Adrenal gland (tissue), 12 donors: Measurements from ENCODE around the gene CKAP2L. TPM values are rescaled to one million over a fixed set of nuclear protein-coding genes. Genes with fewer than 3 reads are reported as not detected.

Experiments used
- DNase-seq, 7 donors: peaks; one replicate each; pipeline ENCODE4 v3.0.0-alpha.2; 2019 to 2020
- H3K27ac ChIP-seq, 5 donors: fragments of 200-600 bp; sonication (generic) in 4 of 5; 1 replicate in 3 of 5; 2 replicates in 2 of 5; pipeline versions ENCODE4 v1.5.1 to v1.8.0; 2016 to 2020; ENCODE audit warnings: mild to moderate bottlenecking in 1 of 5
- H3K27me3 ChIP-seq: fragments of 200-600 bp; 2 replicates; pipeline ENCODE4 v1.8.0; 2021
- H3K36me3 ChIP-seq, 2 donors: fragments of 200-600 bp; replicated peaks in 1 of 2; 1 replicate in 1 of 2; 2 replicates in 1 of 2; pipeline versions ENCODE4 v1.5.1 to v1.8.0; 2018 to 2022
- H3K4me1 ChIP-seq, 2 donors: fragments of 200-600 bp; replicated peaks in 1 of 2; 1 replicate in 1 of 2; 2 replicates in 1 of 2; pipeline versions ENCODE4 v1.5.1 to v1.8.0; 2018 to 2021
- H3K4me3 ChIP-seq, 4 donors: fragments of 200-600 bp; sonication (generic) in 3 of 4; one replicate each; pipeline ENCODE4 v1.5.1; 2016 to 2018
- H3K9me3 ChIP-seq, 3 donors: fragments of 200-600 bp; sonication (generic) in 1 of 3; replicated peaks in 1 of 3; 1 replicate in 2 of 3; 2 replicates in 1 of 3; pipeline versions ENCODE4 v1.5.1 to v1.8.0; 2016 to 2021
- POLR2A ChIP-seq, 2 donors: fragments of 450-650 bp; IDR thresholded peaks; one replicate each; pipeline ENCODE4 v1.6.1; 2017; ENCODE audit warnings: antibody characterized with exemption in 2 of 2, mild to moderate bottlenecking in 2 of 2, moderate library complexity in 1 of 2
- WGBS, 4 donors: extraction: QIAGEN DNeasy Blood & Tissue Kit in 2 of 4; methylation state at CpG; one replicate each; pipeline versions ENCODE4 v1.1.5 to v1.1.7; 2013 to 2017; 5-methylcytosine and 5-hydroxymethylcytosine counted together
- intact Hi-C, 2 donors: fragments of 100-400 bp; cut with DNase I; formaldehyde crosslinking; loops; one replicate each; pipeline versions ENCODE4 v1.14.1 to v1.15.0; 2022 to 2023
- polyA plus RNA-seq, 3 donors: library from polyadenylated mRNA; stranded (reverse); fragments of 200-250 nt in 2 of 3; fragments of 350-450 nt in 1 of 3; fragmentation: Illumina TruSeq in 1 of 3; extraction: RNeasy Lipid Tissue Mini Kit (QIAGEN cat#74804) in 1 of 3; gene quantifications; one replicate each; pipeline ENCODE4 v1.2.3, GENCODE V29; 2013 to 2014
- total RNA-seq, 9 donors: library from RNA; depleted of rRNA in 4 of 9; stranded (reverse); fragments of >200 nt in 4 of 9; fragments of 120-200 nt in 1 of 9; fragmentation: NEBNext Ultra II Directional in 1 of 9; extraction: Animal tissue kit (Norgen Biotek cat#: 25700) in 1 of 9; gene quantifications; one replicate each; pipeline versions ENCODE4 v1.1.0 to v1.2.4, GENCODE V29; 2013 to 2023
- TF ChIP-seq, protein P1 (sequence below), 6 experiments: fragments of 450-650 bp in 4 of 6; fragments of 200-600 bp in 2 of 6; sonication (generic) in 1 of 6; IDR thresholded peaks; 1 replicate in 5 of 6; 2 replicates in 1 of 6; pipeline versions ENCODE4 v1.5.1 to v1.8.0; 2016 to 2021; ENCODE audit warnings: antibody characterized with exemption in 6 of 6, mild to moderate bottlenecking in 2 of 6, moderate library complexity in 1 of 6
- donor health status: healthy with polysubstance abuse.
- donor health status: Bipolar disorder and iron deficiency.
- donor health status: DM: yes; HTN: yes; CAD: no.
- donor health status: DM: no; HTN: no; CAD: no.
- donor health status: DM: no; HTN: no; CAD: no.
- donor health status: DM: yes; HTN: yes; CAD: no.

CKAP2L gene
- total and polyA plus RNA-seq, 12 donors, result 0.10 to 6.9 (median 0.81) TPM; not detected in 2

DNA sequence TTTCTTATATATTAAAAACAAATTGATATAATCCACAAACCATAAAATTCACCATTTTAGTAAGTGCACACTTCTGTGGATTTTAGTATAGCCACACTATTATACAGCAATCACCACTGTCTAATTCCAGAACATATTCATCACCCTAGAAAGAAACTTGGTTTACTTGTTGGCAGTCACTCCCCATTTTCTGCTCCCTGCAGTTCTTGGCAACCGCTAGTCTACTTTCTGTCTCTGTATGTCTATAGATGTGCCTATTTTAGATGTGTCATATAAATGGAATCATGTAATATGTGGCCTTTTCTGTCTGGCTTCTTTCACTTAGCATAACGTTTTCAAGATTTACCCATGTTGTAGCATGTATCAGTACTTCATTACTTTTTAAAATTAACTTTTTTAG is 5.7 kb downstream of the CKAP2L start:
- intact Hi-C loops, result loop anchor here in 1 of 2 donors (10.0 kb wide), 1 partner anchor 176 kb away; no protein-coding TSS in a partner anchor
- Histone ChIP-seq H3K27ac (no peak overlapping the region), H3K27me3 (no peaks in the 10 kb centered on the region), H3K4me1 (no peaks in the 10 kb centered on the region), H3K36me3 (no peaks in the 10 kb centered on the region), H3K9me3 (no peaks in the 10 kb centered on the region), H3K4me3 (no peak overlapping the region)
- TF ChIP-seq, protein P1, sequence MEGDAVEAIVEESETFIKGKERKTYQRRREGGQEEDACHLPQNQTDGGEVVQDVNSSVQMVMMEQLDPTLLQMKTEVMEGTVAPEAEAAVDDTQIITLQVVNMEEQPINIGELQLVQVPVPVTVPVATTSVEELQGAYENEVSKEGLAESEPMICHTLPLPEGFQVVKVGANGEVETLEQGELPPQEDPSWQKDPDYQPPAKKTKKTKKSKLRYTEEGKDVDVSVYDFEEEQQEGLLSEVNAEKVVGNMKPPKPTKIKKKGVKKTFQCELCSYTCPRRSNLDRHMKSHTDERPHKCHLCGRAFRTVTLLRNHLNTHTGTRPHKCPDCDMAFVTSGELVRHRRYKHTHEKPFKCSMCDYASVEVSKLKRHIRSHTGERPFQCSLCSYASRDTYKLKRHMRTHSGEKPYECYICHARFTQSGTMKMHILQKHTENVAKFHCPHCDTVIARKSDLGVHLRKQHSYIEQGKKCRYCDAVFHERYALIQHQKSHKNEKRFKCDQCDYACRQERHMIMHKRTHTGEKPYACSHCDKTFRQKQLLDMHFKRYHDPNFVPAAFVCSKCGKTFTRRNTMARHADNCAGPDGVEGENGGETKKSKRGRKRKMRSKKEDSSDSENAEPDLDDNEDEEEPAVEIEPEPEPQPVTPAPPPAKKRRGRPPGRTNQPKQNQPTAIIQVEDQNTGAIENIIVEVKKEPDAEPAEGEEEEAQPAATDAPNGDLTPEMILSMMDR (IDR thresholded peaks at IDR 0.05), result no peak
- no peak for TF ChIP-seq POLR2A (IDR thresholded peaks at IDR 0.05)
- no peak for DNase-seq
- 80 to 90% (median 81%) methylated on average over 2 of the region's 2 CpGs for WGBS, 4 donors

DNA sequence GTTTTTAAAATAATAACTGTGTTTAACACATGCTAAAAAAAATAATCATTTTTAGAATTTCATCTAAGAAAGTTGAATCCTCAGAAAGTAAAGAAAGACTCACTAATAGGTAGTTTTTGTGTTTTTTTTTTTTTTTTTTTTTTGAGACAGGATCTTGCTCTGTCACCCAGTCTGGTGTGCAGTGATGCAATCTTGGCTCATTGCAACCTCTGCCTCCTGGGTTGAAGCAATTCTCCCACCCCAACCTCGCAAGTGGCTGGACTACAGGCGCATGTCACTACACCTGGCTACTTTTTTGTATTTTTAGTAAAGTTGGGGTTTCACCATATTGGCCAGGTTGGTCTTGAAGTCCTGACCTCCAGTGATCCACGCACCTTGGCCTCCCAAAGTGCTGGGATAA is 7.1 kb downstream of the CKAP2L start:
- H3K4me3 ChIP-seq, result no peak overlapping the region
- no peaks in the 10 kb centered on the region for H3K27me3 ChIP-seq
- H3K9me3 ChIP-seq, result no peaks in the 10 kb centered on the region
- no peak overlapping the region for H3K27ac ChIP-seq
- intact Hi-C loops, result loop anchor here in 1 of 2 donors (10.0 kb wide), 1 partner anchor 178 kb away; no protein-coding TSS in a partner anchor
- WGBS, 4 donors, result 93 to 98% (median 94%) methylated on average over 3 of the region's 3 CpGs
- DNase-seq, result no peak
- H3K36me3 ChIP-seq, result no peaks in the 10 kb centered on the region
- no peaks in the 10 kb centered on the region for H3K4me1 ChIP-seq
- TF ChIP-seq, protein P1 (IDR thresholded peaks at IDR 0.05), result no peak
- no peak for TF ChIP-seq POLR2A (IDR thresholded peaks at IDR 0.05)

DNA sequence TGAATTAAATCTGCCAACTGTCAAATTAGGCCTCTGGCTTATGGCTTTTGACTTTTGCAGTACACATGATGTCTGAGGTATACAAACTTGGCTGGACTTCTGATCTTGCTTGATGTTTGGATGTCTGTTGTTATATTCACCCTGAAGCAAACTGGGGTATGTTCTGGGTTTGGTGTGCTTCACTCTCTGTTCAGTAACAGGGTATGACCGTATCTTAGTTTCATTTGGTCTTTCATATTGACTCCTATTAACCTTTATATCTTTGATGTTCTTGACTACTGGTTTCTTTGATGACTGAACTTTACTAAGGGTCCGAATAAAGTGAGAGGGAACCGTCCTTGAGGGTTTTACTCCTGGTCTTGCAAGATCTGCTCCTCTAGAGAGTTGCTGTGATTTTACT is 8.2 kb downstream of the CKAP2L start:
- TF ChIP-seq, protein P1 (IDR thresholded peaks at IDR 0.05), result no peak
- TF ChIP-seq POLR2A (IDR thresholded peaks at IDR 0.05), result no peak
- Histone ChIP-seq H3K27ac (no peak overlapping the region), H3K36me3 (no peaks in the 10 kb centered on the region), H3K9me3 (no peaks in the 10 kb centered on the region), H3K4me3 (no peak overlapping the region), H3K4me1 (no peaks in the 10 kb centered on the region), H3K27me3 (no peaks in the 10 kb centered on the region)
- WGBS, 4 donors, result 91 to 94% (median 93%) methylated on average over 3 of the region's 3 CpGs
- intact Hi-C loops, result loop anchor here in 1 of 2 donors (10.0 kb wide), 1 partner anchor 179 kb away; no protein-coding TSS in a partner anchor
- no peak for DNase-seq

DNA sequence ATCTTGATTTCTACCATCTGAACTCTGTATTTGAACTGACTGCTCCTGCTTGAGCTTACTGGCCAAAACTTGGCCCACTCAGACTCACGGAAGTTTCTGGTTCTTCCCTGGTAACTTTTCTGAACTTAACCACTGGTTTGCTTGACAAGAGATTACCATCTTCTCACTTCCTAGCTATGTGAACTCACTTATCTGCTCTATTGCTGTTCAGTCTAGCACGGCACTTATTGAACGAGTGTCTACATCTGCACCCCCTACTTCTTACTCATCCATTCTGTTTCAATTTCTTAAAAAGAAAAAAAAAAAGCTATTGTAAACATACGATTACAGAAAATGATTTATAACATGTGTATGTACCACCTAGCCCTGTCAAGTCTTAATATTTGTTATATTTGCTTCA is 9.0 kb downstream of the CKAP2L start:
- intact Hi-C loops, result loop anchor here in 1 of 2 donors (10.0 kb wide), 1 partner anchor 179 kb away; no protein-coding TSS in a partner anchor
- Histone ChIP-seq H3K4me3 (no peak overlapping the region), H3K9me3 (no peaks in the 10 kb centered on the region), H3K36me3 (no peaks in the 10 kb centered on the region), H3K27me3 (no peaks in the 10 kb centered on the region), H3K4me1 (no peaks in the 10 kb centered on the region), H3K27ac (no peak overlapping the region)
- TF ChIP-seq POLR2A (IDR thresholded peaks at IDR 0.05), result no peak
- TF ChIP-seq, protein P1 (IDR thresholded peaks at IDR 0.05), result no peak
- DNase-seq, result no peak
- WGBS, 4 donors, result 90 to 93% (median 92%) methylated on average over 4 of the region's 4 CpGs
